Gastrocnemius medialis (tissue), 4 donors: ENCODE measurements around the gene CCDC106. TPM values are rescaled to one million over a fixed set of nuclear protein-coding genes. Genes with fewer than 3 reads are reported as not detected.

Experiments
- ATAC-seq, 2 donors: fragments of 150-250 bp; one replicate each; pipeline ENCODE4 v1.9.1; 2016
- DNase-seq, 2 donors: peaks; one replicate each; pipeline ENCODE4 v3.0.0-alpha.2; 2019
- H3K27ac ChIP-seq, 4 donors: fragments of 200-600 bp; sonication (generic); 1 replicate in 1 of 4; 2 replicates in 3 of 4; pipeline ENCODE4 v1.5.1; 2016 to 2018; ENCODE audit warnings: mild to moderate bottlenecking in 2 of 4, moderate library complexity in 1 of 4
- H3K27me3 ChIP-seq, 3 donors: fragments of 200-600 bp; sonication (generic) in 2 of 3; 1 replicate in 1 of 3; 2 replicates in 2 of 3; pipeline versions ENCODE4 v1.5.1 to v1.6.0; 2016 to 2019; ENCODE audit warnings: mild to moderate bottlenecking in 1 of 3, moderate library complexity in 1 of 3
- H3K36me3 ChIP-seq, 2 donors: fragments of 200-600 bp; sonication (generic) in 1 of 2; one replicate each; pipeline ENCODE4 v1.5.1; 2017 to 2018
- H3K4me1 ChIP-seq, 2 donors: fragments of 200-600 bp; sonication (generic) in 1 of 2; one replicate each; pipeline ENCODE4 v1.5.1; 2016 to 2017; ENCODE audit warnings: mild to moderate bottlenecking in 2 of 2
- H3K4me3 ChIP-seq, 4 donors: fragments of 200-600 bp; sonication (generic) in 3 of 4; 1 replicate in 1 of 4; 2 replicates in 3 of 4; pipeline ENCODE4 v1.5.1; 2016 to 2019; ENCODE audit warnings: mild to moderate bottlenecking in 2 of 4
- H3K9me3 ChIP-seq, 3 donors: fragments of 200-600 bp; sonication (generic) in 2 of 3; 1 replicate in 1 of 3; 2 replicates in 2 of 3; pipeline ENCODE4 v1.5.1; 2016 to 2019
- CTCF ChIP-seq, 5 experiments: fragments of 450-650 bp in 3 of 5; fragments of 200-600 bp in 2 of 5; sonication (generic) in 2 of 5; IDR thresholded peaks in 4 of 5; conservative IDR thresholded peaks in 1 of 5; 1 replicate in 4 of 5; 2 replicates in 1 of 5; pipeline ENCODE4 v1.5.1; 2016 to 2019; ENCODE audit warnings: antibody characterized with exemption in 5 of 5, mild to moderate bottlenecking in 3 of 5, moderate library complexity in 3 of 5
- POLR2A ChIP-seq, 2 donors: fragments of 450-650 bp; IDR thresholded peaks; one replicate each; pipeline ENCODE4 v1.6.1; 2017; ENCODE audit warnings: antibody characterized with exemption in 2 of 2, mild to moderate bottlenecking in 2 of 2, moderate library complexity in 2 of 2
- in situ Hi-C, 4 donors: fragments of 200-750 bp; cut with MboI; loops; one replicate each; pipeline versions ENCODE4 v1.15.0 to v1.8.0; 2017; ENCODE audit warnings: low sequenced_read_pairs in 4 of 4
- intact Hi-C: fragments of 100-400 bp; cut with DNase I; formaldehyde crosslinking; loops from one replicate; pipeline ENCODE4 v1.15.1; 2023; ENCODE audit warnings: low total_unique reads
- total RNA-seq, 4 donors: library from RNA; depleted of rRNA; stranded (reverse); fragments of >200 nt; gene quantifications; one replicate each; pipeline versions ENCODE4 v1.1.0 to v1.2.3, GENCODE V29; 2016

Gene CCDC106
- total RNA-seq, 4 donors from 2014 or later: 6.3 to 21.2 (median 12.6) TPM

DNA sequence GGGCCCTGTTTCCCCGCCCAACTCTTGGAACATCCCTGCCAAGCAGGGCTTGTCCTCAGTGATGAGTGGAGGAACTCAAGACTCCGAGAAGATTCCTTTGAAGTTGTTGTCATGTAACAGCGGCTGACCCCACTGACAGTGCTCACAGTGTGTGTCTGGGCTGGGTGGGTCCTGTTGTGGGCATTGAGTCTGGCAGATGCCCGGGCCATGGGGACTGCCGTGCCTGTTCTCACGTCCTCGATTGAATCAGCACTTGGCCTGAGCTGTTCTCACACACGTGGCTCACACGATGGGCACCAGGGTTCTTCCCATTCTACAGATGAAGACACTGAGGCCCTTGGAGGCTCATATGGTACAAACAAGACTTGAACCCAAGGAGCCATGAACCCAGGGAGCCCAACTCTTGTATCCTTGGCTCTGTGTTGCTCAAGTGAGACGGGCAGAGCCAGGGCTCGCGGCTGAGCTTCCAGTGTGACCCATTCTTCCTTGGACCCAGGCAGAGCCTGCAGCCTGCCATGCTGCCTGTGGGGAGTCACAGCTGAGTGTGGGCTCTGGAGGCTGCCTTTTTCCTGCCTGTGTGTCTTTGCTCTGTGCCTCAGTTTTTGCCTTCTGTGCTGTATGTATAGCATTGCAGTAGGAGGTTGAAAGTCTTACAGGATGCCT, 18.5 kb downstream of the CCDC106 start:
- H3K9me3 ChIP-seq: no peaks in the 10 kb centered on the region
- no peak overlapping the region for H3K27ac ChIP-seq
- peaks cover 0 to 88% of the 10 kb centered on the region in 2 donors for H3K36me3 ChIP-seq
- intact Hi-C loops: no loop called here
- in situ Hi-C loops: loop anchor here in 1 of 4 donors (10.0 kb wide), 1 partner anchor 292 kb away; the partner anchor contains the start of genes IL11 and TMEM190
- ATAC-seq (no peak), DNase-seq (no peak)
- TF ChIP-seq POLR2A (IDR thresholded peaks at IDR 0.05) (no peak), CTCF (IDR thresholded peaks at IDR 0.05 in 4 of 5, conservative IDR thresholded peaks at IDR 0.05 in 1 of 5) (no peak)
- H3K4me1 ChIP-seq: no peaks in the 10 kb centered on the region
- no peaks in the 10 kb centered on the region for H3K27me3 ChIP-seq
- no peak overlapping the region for H3K4me3 ChIP-seq

DNA sequence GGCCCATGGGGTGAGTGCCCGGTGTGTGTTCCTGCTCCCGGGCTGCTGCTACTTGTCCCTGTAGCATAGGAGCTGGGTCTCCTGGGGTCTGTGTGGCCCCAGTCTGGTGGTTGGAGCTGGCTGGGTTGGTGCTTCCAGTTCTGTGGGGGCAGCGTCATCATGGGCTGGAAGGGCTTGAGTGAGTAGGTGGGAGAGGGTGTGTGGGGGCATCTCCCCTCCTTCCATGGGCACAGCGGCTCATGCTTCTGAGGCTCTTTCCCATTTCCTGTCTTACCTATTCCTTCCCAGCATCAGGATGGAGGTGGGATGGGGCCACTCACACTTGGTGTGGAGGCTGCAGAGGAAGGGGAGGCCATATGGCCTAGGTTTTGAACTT, 19.0 kb downstream of the CCDC106 start:
- ATAC-seq (no peak), DNase-seq (no peak)
- TF ChIP-seq CTCF (IDR thresholded peaks at IDR 0.05 in 4 of 5, conservative IDR thresholded peaks at IDR 0.05 in 1 of 5) (no peak), POLR2A (IDR thresholded peaks at IDR 0.05) (no peak)
- peaks cover 0 to 83% of the 10 kb centered on the region in 2 donors for H3K36me3 ChIP-seq
- no peaks in the 10 kb centered on the region for H3K9me3 ChIP-seq
- in situ Hi-C loops (loop anchor here in 1 of 4 donors (10.0 kb wide), 1 partner anchor 292 kb away; the partner anchor contains the start of genes IL11 and TMEM190), intact Hi-C loops (no loop called here)
- no peaks in the 10 kb centered on the region for H3K27me3 ChIP-seq
- no peaks in the 10 kb centered on the region for H3K4me1 ChIP-seq
- H3K27ac ChIP-seq: no peak overlapping the region
- H3K4me3 ChIP-seq: no peak overlapping the region

- in situ Hi-C loops: loop anchor here in 1 of 4 donors (10.0 kb wide), 1 partner anchor 293 kb away; the partner anchor contains the start of genes IL11 and TMEM190
- intact Hi-C loops: no loop called here
- Histone ChIP-seq H3K9me3 (no peaks in the 10 kb centered on the region), H3K4me3 (no peak overlapping the region), H3K4me1 (no peaks in the 10 kb centered on the region), H3K27me3 (no peaks in the 10 kb centered on the region), H3K27ac (no peak overlapping the region), H3K36me3 (peaks cover 0 to 78% of the 10 kb centered on the region in 2 donors)
- no peak for ATAC-seq
- no peak for DNase-seq
- TF ChIP-seq POLR2A (IDR thresholded peaks at IDR 0.05): no peak
- TF ChIP-seq CTCF (IDR thresholded peaks at IDR 0.05 in 4 of 5, conservative IDR thresholded peaks at IDR 0.05 in 1 of 5): no peak
These were observed 19.5 kb downstream of the CCDC106 start for GRCh38 chr19:55667511-55667910.

DNA sequence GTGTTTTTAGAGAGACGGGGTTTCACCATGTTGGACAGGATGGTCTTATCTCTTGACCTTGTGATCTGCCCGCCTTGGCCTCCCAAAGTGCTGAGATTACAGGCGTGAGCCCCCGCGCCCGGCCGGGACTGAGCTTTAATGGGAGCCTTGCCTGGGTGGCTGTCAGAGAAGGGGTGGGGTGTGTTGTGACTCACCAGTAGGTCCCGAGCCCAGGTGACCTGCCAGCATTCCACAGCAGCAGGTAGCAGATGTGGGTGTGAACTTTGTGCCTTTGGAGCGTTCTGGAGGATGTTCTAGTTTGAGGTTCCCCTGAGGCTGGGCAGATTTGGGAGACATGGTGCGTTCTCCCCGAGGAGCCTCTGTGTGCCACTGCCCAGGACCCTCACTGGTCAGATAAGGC, 19.9 kb downstream of the CCDC106 start:
- no peak for DNase-seq
- no peak for TF ChIP-seq CTCF (IDR thresholded peaks at IDR 0.05 in 4 of 5, conservative IDR thresholded peaks at IDR 0.05 in 1 of 5)
- no peak for TF ChIP-seq POLR2A (IDR thresholded peaks at IDR 0.05)
- H3K36me3 ChIP-seq: peaks cover 0 to 73% of the 10 kb centered on the region in 2 donors
- H3K9me3 ChIP-seq: no peaks in the 10 kb centered on the region
- intact Hi-C loops: no loop called here
- no peak overlapping the region for H3K27ac ChIP-seq
- ATAC-seq: no peak
- no peak overlapping the region for H3K4me3 ChIP-seq
- in situ Hi-C loops: loop anchor here in 1 of 4 donors (10.0 kb wide), 1 partner anchor 293 kb away; the partner anchor contains the start of genes IL11 and TMEM190
- H3K27me3 ChIP-seq: no peaks in the 10 kb centered on the region
- no peaks in the 10 kb centered on the region for H3K4me1 ChIP-seq
